Tibial artery (tissue), 4 donors: ENCODE results near the gene MPLKIP.
"Not testable (repeated sequence)": the region's sequence is repeated elsewhere in the genome, so short reads cannot be mapped to it uniquely, and the experiment has no call there.

Experiments used
- DNase-seq, 2 donors: peaks; one replicate each; pipeline ENCODE4 v3.0.0-alpha.2; 2019
- H3K27ac ChIP-seq, 2 donors: fragments of 200-600 bp; sonication (generic) in 1 of 2; 1 replicate in 1 of 2; 2 replicates in 1 of 2; pipeline ENCODE4 v1.5.1; 2018 to 2019; ENCODE audit warnings: mild to moderate bottlenecking in 1 of 2
- H3K27me3 ChIP-seq, 2 donors: fragments of 200-600 bp; sonication (generic) in 1 of 2; one replicate each; pipeline versions ENCODE4 v1.5.1 to v1.6.0; 2016 to 2019
- H3K36me3 ChIP-seq, 3 donors: fragments of 200-600 bp; sonication (generic) in 2 of 3; one replicate each; pipeline ENCODE4 v1.5.1; 2016 to 2019; ENCODE audit warnings: mild to moderate bottlenecking in 2 of 3
- H3K4me1 ChIP-seq, 4 donors: fragments of 200-600 bp; sonication (generic) in 2 of 4; 1 replicate in 3 of 4; 2 replicates in 1 of 4; pipeline ENCODE4 v1.5.1; 2016 to 2019
- H3K4me3 ChIP-seq, 2 donors: fragments of 200-600 bp; sonication (generic) in 1 of 2; 1 replicate in 1 of 2; 2 replicates in 1 of 2; pipeline ENCODE4 v1.5.1; 2018 to 2019; ENCODE audit warnings: mild to moderate bottlenecking in 2 of 2
- H3K9me3 ChIP-seq, 3 donors: fragments of 200-600 bp; sonication (generic) in 1 of 3; one replicate each; pipeline ENCODE4 v1.5.1; 2016 to 2019
- CTCF ChIP-seq, 2 experiments: fragments of 200-600 bp in 1 of 2; fragments of 450-650 bp in 1 of 2; IDR thresholded peaks; one replicate each; pipeline ENCODE4 v1.5.1; 2017 to 2019; ENCODE audit warnings: antibody characterized with exemption in 2 of 2, mild to moderate bottlenecking in 1 of 2, moderate library complexity in 1 of 2
- intact Hi-C: fragments of 100-400 bp; cut with DNase I; formaldehyde crosslinking; loops from one replicate; pipeline ENCODE4 v1.15.0; 2023; ENCODE audit warnings: low total_unique reads

Gene MPLKIP

GRCh38 chr7:40147371-40148246, 13.2 kb upstream of the MPLKIP start:
- TF ChIP-seq CTCF (IDR thresholded peaks at IDR 0.05) = no peak
- intact Hi-C loops = no loop called here
- no peak overlapping the region for H3K4me3 ChIP-seq

GRCh38 chr7:40145596-40146130, 11.2 kb upstream of the MPLKIP start:
- DNase-seq, H3K27me3 ChIP-seq, H3K9me3 ChIP-seq, H3K4me3 ChIP-seq, H3K36me3 ChIP-seq, H3K27ac ChIP-seq, H3K4me1 ChIP-seq, intact Hi-C loops: not testable (repeated sequence)

More at GRCh38 chr7:40147371-40148246, 13.2 kb upstream of the MPLKIP start:
- H3K9me3 ChIP-seq = no peaks in the 10 kb centered on the region
- no peaks in the 10 kb centered on the region for H3K36me3 ChIP-seq
- no peaks in the 10 kb centered on the region for H3K4me1 ChIP-seq
- DNase-seq = no peak
- no peaks in the 10 kb centered on the region for H3K27me3 ChIP-seq
- H3K27ac ChIP-seq = no peak overlapping the region

GRCh38 chr7:40141916-40142315, 7.5 kb upstream of the MPLKIP start:
- H3K36me3 ChIP-seq, DNase-seq, H3K4me3 ChIP-seq, H3K27me3 ChIP-seq, H3K4me1 ChIP-seq, H3K9me3 ChIP-seq, intact Hi-C loops, H3K27ac ChIP-seq: not testable (repeated sequence)

GRCh38 chr7:40139891-40140290, 5.5 kb upstream of the MPLKIP start:
- not testable (repeated sequence) for DNase-seq, H3K36me3 ChIP-seq, H3K27ac ChIP-seq, H3K9me3 ChIP-seq, H3K4me1 ChIP-seq, H3K4me3 ChIP-seq, H3K27me3 ChIP-seq
- intact Hi-C loops = loop anchor here (10.0 kb wide), 1 partner anchor 185 kb away; the partner anchor contains the start of gene CDK13

- TF ChIP-seq CTCF (IDR thresholded peaks at IDR 0.05) = no peak
- H3K4me1 ChIP-seq = peaks cover 0 to 6% (median 2%) of the 10 kb centered on the region in 4 donors
- H3K36me3 ChIP-seq = no peaks in the 10 kb centered on the region
- intact Hi-C loops = loop anchor here (10.0 kb wide), 1 partner anchor 184 kb away; the partner anchor contains the start of gene CDK13
- no peaks in the 10 kb centered on the region for H3K9me3 ChIP-seq
- no peaks in the 10 kb centered on the region for H3K27me3 ChIP-seq
- H3K27ac ChIP-seq = no peak overlapping the region
- DNase-seq = no peak
- no peak overlapping the region for H3K4me3 ChIP-seq
Measured at GRCh38 chr7:40138973-40139372, 4.6 kb upstream of the MPLKIP start.

- Histone ChIP-seq H3K9me3 (no peaks in the 10 kb centered on the region), H3K27me3 (no peaks in the 10 kb centered on the region), H3K4me1 (peaks cover 0 to 15% (median 11%) of the 10 kb centered on the region in 4 donors), H3K27ac (no peak overlapping the region), H3K4me3 (no peak overlapping the region), H3K36me3 (no peaks in the 10 kb centered on the region)
- intact Hi-C loops = loop anchor here (10.0 kb wide), 1 partner anchor 183 kb away; the partner anchor contains the start of gene CDK13
- DNase-seq = no peak
- no peak for TF ChIP-seq CTCF (IDR thresholded peaks at IDR 0.05)
Measured at GRCh38 chr7:40137563-40137962, 3.1 kb upstream of the MPLKIP start.

- Histone ChIP-seq H3K27me3 (no peaks in the 10 kb centered on the region), H3K4me1 (peaks cover 0 to 36% (median 23%) of the 10 kb centered on the region in 4 donors), H3K4me3 (peak overlapping the region; percentile 91 to 92), H3K9me3 (no peaks in the 10 kb centered on the region), H3K36me3 (no peaks in the 10 kb centered on the region), H3K27ac (peak overlapping the region; percentile 93 to 94)
- DNase-seq = no peak
- TF ChIP-seq CTCF (IDR thresholded peaks at IDR 0.05) = no peak
- intact Hi-C loops = loop anchor here (10.0 kb wide), 1 partner anchor 180 kb away; the partner anchor contains the start of gene CDK13
Measured at GRCh38 chr7:40135317-40135610, 842 bp upstream of the MPLKIP start.
